HepG2 (cell line): Measurements from ENCODE around the gene SNX30. TPM values are rescaled to one million over a fixed set of nuclear protein-coding genes. Genes with fewer than 3 reads are reported as not detected.

Experiments used
- ATAC-seq: fragments of 200-7000 bp; cut with Tn5 transposase; 3 replicates; pipeline ENCODE4 v1.9.1; 2020; ENCODE audit warnings: mild to moderate bottlenecking, moderate library complexity
- BruUV-seq: library from RNA; stranded (reverse); fragments of 400-500 nt; replicated peaks from 2 replicates; lab custom pipeline; 2021; lab: Mats Ljungman, UMichigan
- CTCF ChIA-PET: fragments of 300-600 bp; formaldehyde crosslinking; extraction: SDS; loops from one replicate; lab custom pipeline; 2021; ENCODE audit warnings: low total read pairs, inconsistent platforms, low intra/inter-chr PET ratio; lab: Yijun Ruan, JAX
- POLR2A ChIA-PET: fragments of 350-600 bp; sonication (Branson Sonifier 250); formaldehyde crosslinking; loops from one replicate; lab custom pipeline; 2020; ENCODE audit warnings: antibody characterized with exemption, inconsistent platforms; lab: Yijun Ruan, JAX
- DNase-seq: peaks from one replicate; pipeline ENCODE4 v3.0.0-alpha.2; 2015; ENCODE audit warnings: low spot score
- FAIRE-seq: peaks from 3 replicates; lab custom pipeline; 2011; peaks lifted over from hg19 to GRCh38; lab: Jason Lieb, UNC
- H2AFZ ChIP-seq: one replicate; pipeline ENCODE4 v1.6.1; 2011; ENCODE audit warnings: low read length, inconsistent platforms
- H3K27ac ChIP-seq: fragments of 300-600 bp; 3 replicates; pipeline ENCODE4 v1.8.0; 2011; ENCODE audit warnings: mixed run types, mild to moderate bottlenecking, mixed read lengths, low read length, inconsistent platforms; ENCODE audit not compliant: insufficient read depth; ENCODE audit errors: extremely low read length
- H3K27me3 ChIP-seq, 2 experiments: fragments of 200-600 bp in 1 of 2; 2 replicates in 1 of 2; 3 replicates in 1 of 2; pipeline versions ENCODE4 v1.6.0 to v1.8.0; 2011; ENCODE audit warnings: low read length in 2 of 2, mild to moderate bottlenecking in 2 of 2, moderate library complexity in 2 of 2, inconsistent platforms in 1 of 2; ENCODE audit not compliant: insufficient read depth in 2 of 2, control insufficient read depth in 1 of 2
- H3K36me3 ChIP-seq, 2 experiments: fragments of 200-600 bp in 1 of 2; replicated peaks in 1 of 2; 2 replicates in 1 of 2; 3 replicates in 1 of 2; pipeline versions ENCODE4 v1.5.1 to v1.8.0; 2011; ENCODE audit warnings: low read length in 2 of 2, inconsistent platforms in 1 of 2; ENCODE audit not compliant: insufficient read depth in 2 of 2, control insufficient read depth in 1 of 2
- H3K4me1 ChIP-seq: 2 replicates; pipeline ENCODE4 v1.5.1; 2012; ENCODE audit warnings: low read length, inconsistent platforms; ENCODE audit not compliant: insufficient read depth
- H3K4me2 ChIP-seq: 2 replicates; pipeline ENCODE4 v1.6.0; 2011; ENCODE audit warnings: low read depth, low read length, inconsistent platforms
- H3K4me3 ChIP-seq, 3 experiments: fragments of 200-600 bp in 1 of 3; sonication (generic), shearing (Covaris generic) in 1 of 3; replicated peaks in 1 of 3; 2 replicates each; pipeline ENCODE4 v1.5.1; 2011 to 2016; ENCODE audit warnings: low read length in 3 of 3, inconsistent platforms in 2 of 3, low read depth in 2 of 3, mild to moderate bottlenecking in 2 of 3, control low read depth in 1 of 3, mixed read lengths in 1 of 3; ENCODE audit not compliant: insufficient read depth in 1 of 3
- H3K79me2 ChIP-seq: one replicate; pipeline ENCODE4 v1.6.1; 2011; ENCODE audit warnings: low read length, inconsistent platforms; ENCODE audit not compliant: insufficient read depth
- H3K9ac ChIP-seq: 2 replicates; pipeline ENCODE4 v1.6.0; 2011; ENCODE audit warnings: mild to moderate bottlenecking, low read depth, low read length, inconsistent platforms; ENCODE audit not compliant: insufficient read depth
- H3K9me3 ChIP-seq: 2 replicates; pipeline ENCODE4 v1.5.1; 2012; ENCODE audit warnings: mild to moderate bottlenecking, low read length
- H4K20me1 ChIP-seq: 2 replicates; pipeline ENCODE4 v1.6.0; 2011; ENCODE audit warnings: inconsistent platforms, mild to moderate bottlenecking, low read length, moderate library complexity; ENCODE audit not compliant: insufficient read depth
- ASH2L ChIP-seq: fragments of 300-600, 200-600 bp; sonication (generic); IDR thresholded peaks from 2 replicates; pipeline ENCODE4 v1.7.0; 2017; ENCODE audit warnings: low read depth, mild to moderate bottlenecking, moderate library complexity, mixed read lengths, low read length; ENCODE audit not compliant: insufficient read length
- FOXP1 ChIP-seq, 2 experiments: fragments of 450-650 bp in 1 of 2; IDR thresholded peaks; 2 replicates each; pipeline ENCODE4 v1.6.1; 2017 to 2018; ENCODE audit warnings: antibody characterized with exemption in 1 of 2
- HDAC1 ChIP-seq: sonication (generic); formaldehyde crosslinking; IDR thresholded peaks from 2 replicates; pipeline ENCODE4 v1.5.1; 2020; ENCODE audit warnings: mild to moderate bottlenecking, missing genetic modification reagents
- HOXA3 ChIP-seq: sonication (generic); formaldehyde crosslinking; IDR thresholded peaks from 2 replicates; pipeline ENCODE4 v1.5.0; 2020; ENCODE audit warnings: missing genetic modification reagents
- KLF16 ChIP-seq, 2 experiments: sonication (generic) in 1 of 2; formaldehyde crosslinking in 1 of 2; IDR thresholded peaks; 2 replicates each; pipeline versions ENCODE4 v1.6.1 to v1.8.0; 2016 to 2023; ENCODE audit warnings: missing genetic modification reagents in 2 of 2, missing compliant biosample characterization in 1 of 2
- NR2C2 ChIP-seq: sonication (generic); formaldehyde crosslinking; IDR thresholded peaks from 2 replicates; pipeline ENCODE4 v1.4.0; 2020; ENCODE audit warnings: missing genetic modification reagents, mild to moderate bottlenecking, moderate library complexity, borderline replicate concordance
- RARA ChIP-seq: IDR thresholded peaks from 2 replicates; pipeline ENCODE4 v1.6.1; 2016; ENCODE audit warnings: missing genetic modification reagents, missing compliant biosample characterization
- SRSF4 ChIP-seq: fragments of 200-400 bp; formaldehyde crosslinking; IDR thresholded peaks from one replicate; pipeline ENCODE4 v1.6.1; 2018; ENCODE audit warnings: mild to moderate bottlenecking, low read depth, low read length, moderate library complexity; ENCODE audit not compliant: poor library complexity, severe bottlenecking
- THRA ChIP-seq: sonication (generic); formaldehyde crosslinking; IDR thresholded peaks from 2 replicates; pipeline ENCODE4 v1.4.0; 2020; ENCODE audit warnings: missing genetic modification reagents, borderline replicate concordance
- TP53 ChIP-seq: sonication (generic); formaldehyde crosslinking; conservative IDR thresholded peaks from 2 replicates; pipeline ENCODE4 v1.4.0; 2020; ENCODE audit warnings: missing genetic modification reagents
- ZFY ChIP-seq: sonication (generic); formaldehyde crosslinking; IDR thresholded peaks from 2 replicates; pipeline ENCODE4 v1.4.0; 2020; ENCODE audit warnings: missing genetic modification reagents
- ZKSCAN5 ChIP-seq: sonication (generic); formaldehyde crosslinking; IDR thresholded peaks from 2 replicates; pipeline ENCODE4 v1.5.1; 2020; ENCODE audit warnings: mild to moderate bottlenecking, missing genetic modification reagents
- ZNF101 ChIP-seq: sonication (generic); formaldehyde crosslinking; IDR thresholded peaks from 2 replicates; pipeline ENCODE4 v1.4.0; 2020; ENCODE audit warnings: mild to moderate bottlenecking, low read depth, missing genetic modification reagents, borderline replicate concordance
- ZNF589 ChIP-seq: sonication (generic); formaldehyde crosslinking; conservative IDR thresholded peaks from 2 replicates; pipeline ENCODE4 v1.8.0; 2022; ENCODE audit warnings: mild to moderate bottlenecking, moderate library complexity, missing genetic modification reagents
- WGBS: methylation state at CpG from one replicate; pipeline ENCODE4 v1.1.6; 2017; ENCODE audit warnings: low lambda C conversion rate; 5-methylcytosine and 5-hydroxymethylcytosine counted together
- in situ Hi-C: cut with HindIII; loops from 2 replicates; pipeline ENCODE4 v1.10.0; 2017; ENCODE audit warnings: low pct_unique_long_range_greater_than_20kb; ENCODE audit not compliant: extremely low pct_ligation_motif_present
- intact Hi-C: fragments of 100-400 bp; cut with micrococcal nuclease; formaldehyde crosslinking; loops from one replicate; pipeline ENCODE4 v1.10.0; 2022; ENCODE audit not compliant: unreplicated experiment
- polyA plus RNA-seq, 8 experiments: library from polyadenylated mRNA; depleted of rRNA in 3 of 8; stranded (reverse) in 7 of 8; unstranded in 1 of 8; fragments of >200 nt; fragmentation: Illumina TruSeq in 4 of 8; extraction: Trizol in 4 of 8; gene quantifications; 2 replicates each; pipeline versions ENCODE4 v1.2.1 to v1.2.3, GENCODE V29; 2011 to 2016; ENCODE audit warnings: low read depth in 4 of 8, missing spikeins in 1 of 8, mixed read lengths in 1 of 8; ENCODE audit not compliant: insufficient read depth in 1 of 8
- total RNA-seq, 5 experiments: library from RNA; depleted of rRNA; stranded (reverse); fragments of >200 nt; fragmentation: Illumina TruSeq; extraction: Trizol; gene quantifications; 2 replicates each; pipeline ENCODE4 v1.2.3, GENCODE V29; 2016; ENCODE audit warnings: low read depth in 1 of 5
- TF ChIP-seq, protein P1 (sequence below): sonication (generic); formaldehyde crosslinking; IDR thresholded peaks from 2 replicates; pipeline ENCODE4 v1.4.0; 2020; ENCODE audit warnings: missing genetic modification reagents
- TF ChIP-seq, protein P2 (sequence below): sonication (generic); formaldehyde crosslinking; IDR thresholded peaks from 2 replicates; pipeline ENCODE4 v1.5.0; 2020; ENCODE audit warnings: mild to moderate bottlenecking, missing genetic modification reagents

Gene SNX30
- total and polyA plus RNA-seq, 2 of the 13 experiments (the other 11 are each of a cell fraction or from before 2014, with no cell fraction given) = 4.4 to 12.4 TPM

DNA sequence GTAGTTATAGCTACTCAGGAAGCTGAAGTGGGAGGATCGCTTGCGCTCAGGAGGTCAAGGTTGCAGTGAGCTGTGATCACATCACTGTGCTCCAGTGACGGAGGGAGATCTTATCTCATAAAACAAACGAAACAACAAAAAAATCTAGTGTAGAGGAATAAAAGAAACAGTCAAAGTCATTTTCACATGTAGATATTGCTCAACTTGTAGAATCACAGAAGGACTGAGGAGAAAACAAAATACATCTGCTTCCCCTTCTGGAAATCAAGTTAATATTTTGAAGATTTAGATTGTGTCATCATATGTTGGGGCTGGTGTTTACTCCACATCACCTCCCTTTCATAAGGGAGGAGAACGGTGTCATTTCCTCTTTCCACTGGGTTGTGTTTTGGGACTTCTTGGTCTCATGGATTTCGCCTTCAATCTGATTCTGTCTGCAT, 148.3 kb downstream of the SNX30 start (continued):
- TF ChIP-seq ZNF589 = no peak
- TF ChIP-seq RARA (CRISPR knock-in tag) = peak; percentile 76
- TF ChIP-seq NR2C2 (CRISPR knock-in tag) = peak; percentile 54; the same call in 1 of the 2 replicates
- TF ChIP-seq FOXP1 (IDR thresholded peaks at IDR 0.05) = no peak
- peak; percentile 84; the same call in 1 of the 2 replicates for TF ChIP-seq FOXP1 (CRISPR knock-in tag; IDR thresholded peaks at IDR 0.05)
- peak; percentile 28; the same call in 1 of the 2 replicates for TF ChIP-seq HOXA3
- TF ChIP-seq, protein P1, sequence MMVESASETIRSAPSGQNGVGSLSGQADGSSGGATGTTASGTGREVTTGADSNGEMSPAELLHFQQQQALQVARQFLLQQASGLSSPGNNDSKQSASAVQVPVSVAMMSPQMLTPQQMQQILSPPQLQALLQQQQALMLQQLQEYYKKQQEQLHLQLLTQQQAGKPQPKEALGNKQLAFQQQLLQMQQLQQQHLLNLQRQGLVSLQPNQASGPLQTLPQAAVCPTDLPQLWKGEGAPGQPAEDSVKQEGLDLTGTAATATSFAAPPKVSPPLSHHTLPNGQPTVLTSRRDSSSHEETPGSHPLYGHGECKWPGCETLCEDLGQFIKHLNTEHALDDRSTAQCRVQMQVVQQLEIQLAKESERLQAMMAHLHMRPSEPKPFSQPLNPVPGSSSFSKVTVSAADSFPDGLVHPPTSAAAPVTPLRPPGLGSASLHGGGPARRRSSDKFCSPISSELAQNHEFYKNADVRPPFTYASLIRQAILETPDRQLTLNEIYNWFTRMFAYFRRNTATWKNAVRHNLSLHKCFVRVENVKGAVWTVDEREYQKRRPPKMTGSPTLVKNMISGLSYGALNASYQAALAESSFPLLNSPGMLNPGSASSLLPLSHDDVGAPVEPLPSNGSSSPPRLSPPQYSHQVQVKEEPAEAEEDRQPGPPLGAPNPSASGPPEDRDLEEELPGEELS (CRISPR knock-in tag) = peak; percentile 80
- peak; percentile 68; the same call in 1 of the 2 replicates for TF ChIP-seq ZKSCAN5 (CRISPR knock-in tag)

DNA sequence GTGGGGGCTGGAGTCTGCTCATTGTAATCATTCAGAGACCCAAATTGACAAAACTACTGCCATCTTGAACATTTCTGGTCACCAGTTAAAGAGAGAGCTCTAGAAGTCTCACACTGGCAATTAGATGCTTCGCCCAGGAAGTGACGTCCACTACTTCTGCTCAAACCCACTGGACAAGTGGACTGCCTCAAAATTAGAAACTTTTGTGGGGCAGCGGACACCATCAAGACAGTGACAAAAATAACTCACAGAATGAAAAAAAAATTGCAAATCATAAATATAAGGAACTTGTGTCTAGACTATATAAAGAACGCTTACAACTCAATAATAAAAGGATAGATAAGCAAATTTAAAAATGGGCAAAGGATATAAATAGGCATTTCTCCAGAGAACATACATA, 149.9 kb downstream of the SNX30 start:
- Histone ChIP-seq H3K4me1 (peaks cover 38% of the 10 kb centered on the region), H3K36me3 (no peaks in the 10 kb centered on the region), H3K79me2 (no peaks in the 10 kb centered on the region), H4K20me1 (no peaks in the 10 kb centered on the region), H2AFZ (no peak overlapping the region), H3K9ac (no peak overlapping the region), H3K4me3 (no peak overlapping the region), H3K27me3 (no peaks in the 10 kb centered on the region; a peak in 1 of 5 replicates), H3K9me3 (no peaks in the 10 kb centered on the region), H3K27ac (no peak overlapping the region), H3K4me2 (no peak overlapping the region)
- TF ChIP-seq ASH2L (no peak), THRA (CRISPR knock-in tag) (no peak), TP53 (CRISPR knock-in tag) (no peak), ZNF101 (no peak), KLF16 (CRISPR knock-in tag; IDR thresholded peaks at IDR 0.05) (no peak), HDAC1 (no peak), ZFY (no peak), SRSF4 (no peak)
- TF ChIP-seq, protein P2, sequence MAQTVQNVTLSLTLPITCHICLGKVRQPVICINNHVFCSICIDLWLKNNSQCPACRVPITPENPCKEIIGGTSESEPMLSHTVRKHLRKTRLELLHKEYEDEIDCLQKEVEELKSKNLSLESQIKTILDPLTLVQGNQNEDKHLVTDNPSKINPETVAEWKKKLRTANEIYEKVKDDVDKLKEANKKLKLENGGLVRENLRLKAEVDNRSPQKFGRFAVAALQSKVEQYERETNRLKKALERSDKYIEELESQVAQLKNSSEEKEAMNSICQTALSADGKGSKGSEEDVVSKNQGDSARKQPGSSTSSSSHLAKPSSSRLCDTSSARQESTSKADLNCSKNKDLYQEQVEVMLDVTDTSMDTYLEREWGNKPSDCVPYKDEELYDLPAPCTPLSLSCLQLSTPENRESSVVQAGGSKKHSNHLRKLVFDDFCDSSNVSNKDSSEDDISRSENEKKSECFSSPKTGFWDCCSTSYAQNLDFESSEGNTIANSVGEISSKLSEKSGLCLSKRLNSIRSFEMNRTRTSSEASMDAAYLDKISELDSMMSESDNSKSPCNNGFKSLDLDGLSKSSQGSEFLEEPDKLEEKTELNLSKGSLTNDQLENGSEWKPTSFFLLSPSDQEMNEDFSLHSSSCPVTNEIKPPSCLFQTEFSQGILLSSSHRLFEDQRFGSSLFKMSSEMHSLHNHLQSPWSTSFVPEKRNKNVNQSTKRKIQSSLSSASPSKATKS (CRISPR knock-in tag) = no peak
- intact Hi-C loops = no loop called here
- ATAC-seq = no peak
- CTCF ChIA-PET = interaction anchor here (0.9 kb wide), 1 partner anchor 211 kb away, joined by 3 read pairs; no protein-coding TSS in a partner anchor
- in situ Hi-C loops = no loop called here
- no peak for DNase-seq
- BruUV-seq = no TSS peak
- WGBS = 77% methylated on average over 4 of the region's 4 CpGs
- POLR2A ChIA-PET = no interaction called here
- no peak for FAIRE-seq
